SK-N-MC (cell line): ENCODE results near the gene SMYD3.

Experiments
- EZH2 ChIP-seq: fragments of 200-600 bp; sonication (generic); IDR thresholded peaks from one replicate; pipeline ENCODE4 v1.6.1; 2017; ENCODE audit warnings: antibody characterized with exemption
- POLR2AphosphoS5 ChIP-seq: IDR thresholded peaks from 2 replicates; pipeline ENCODE4 v1.6.1; 2012; ENCODE audit warnings: mild to moderate bottlenecking, low read depth, low read length, borderline replicate concordance

GRCh38 chr1:246390855-246391254 lies 116.2 kb downstream of the SMYD3 start:
- TF ChIP-seq POLR2AphosphoS5 (no peak), EZH2 (no peak)
